ENCODE data around the gene MLXIP.

MLXIP gene

DNA sequence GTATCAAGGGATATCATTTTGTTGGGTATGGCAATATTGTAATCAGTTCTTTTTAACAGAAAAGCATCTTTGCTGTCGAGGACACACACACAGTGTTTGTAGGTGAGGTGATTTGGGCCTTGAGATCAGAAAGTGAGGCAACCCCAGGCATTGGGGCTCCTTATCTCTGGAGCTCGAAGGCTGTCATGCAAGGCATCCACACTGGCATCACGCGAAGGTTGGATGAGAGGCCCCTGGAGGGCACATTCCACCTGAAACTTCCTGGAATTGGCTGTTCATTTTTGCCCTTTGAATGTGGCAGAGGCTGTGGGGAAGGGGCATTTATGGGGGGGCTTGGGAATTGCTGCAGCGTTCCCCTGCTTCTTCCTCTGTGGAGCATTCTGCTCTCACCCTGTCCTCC is 49.9 kb downstream of the MLXIP start:
- DNase-seq, result no peak

DNA sequence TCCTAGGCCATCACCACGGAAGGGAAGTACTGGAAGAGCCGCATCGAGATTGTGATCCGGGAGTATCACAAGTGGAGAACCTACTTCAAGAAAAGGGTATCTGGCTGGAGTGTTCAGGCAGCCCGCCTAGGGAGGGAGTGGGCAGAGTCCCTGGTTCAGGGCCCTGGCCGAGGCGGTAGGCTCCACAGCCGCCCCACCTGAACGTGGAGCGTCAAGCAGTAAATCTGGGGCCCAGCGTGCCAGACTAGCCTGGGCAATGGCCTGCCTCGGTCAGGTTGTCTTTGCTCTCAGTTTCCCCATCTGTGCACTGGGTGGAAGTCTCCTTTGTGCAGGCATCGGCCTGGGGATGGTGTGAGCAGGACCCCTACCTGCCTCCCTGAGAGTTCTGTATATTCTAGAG is 50.6 kb downstream of the MLXIP start:
- no peak for DNase-seq

DNA sequence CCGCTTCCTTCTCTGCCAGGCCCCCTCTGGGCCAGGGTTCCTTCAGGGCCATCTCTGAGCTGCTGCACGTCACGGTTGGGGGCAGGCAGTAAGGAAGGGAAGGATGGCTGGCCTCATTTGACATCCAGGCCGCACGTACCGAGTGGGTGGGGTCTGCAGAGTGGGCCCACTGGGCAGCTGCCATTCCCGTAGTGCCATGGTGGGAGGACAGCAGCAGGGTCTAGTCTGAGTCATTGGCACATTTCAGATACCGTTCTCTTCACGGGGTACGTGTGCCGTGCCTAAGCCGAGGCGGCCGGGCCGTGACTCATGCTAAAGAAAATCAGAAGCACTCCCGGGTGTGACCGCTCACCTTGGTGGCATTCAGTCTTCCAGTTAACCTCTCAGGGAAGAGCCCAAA is 51.6 kb downstream of the MLXIP start:
- no peak for DNase-seq

DNA sequence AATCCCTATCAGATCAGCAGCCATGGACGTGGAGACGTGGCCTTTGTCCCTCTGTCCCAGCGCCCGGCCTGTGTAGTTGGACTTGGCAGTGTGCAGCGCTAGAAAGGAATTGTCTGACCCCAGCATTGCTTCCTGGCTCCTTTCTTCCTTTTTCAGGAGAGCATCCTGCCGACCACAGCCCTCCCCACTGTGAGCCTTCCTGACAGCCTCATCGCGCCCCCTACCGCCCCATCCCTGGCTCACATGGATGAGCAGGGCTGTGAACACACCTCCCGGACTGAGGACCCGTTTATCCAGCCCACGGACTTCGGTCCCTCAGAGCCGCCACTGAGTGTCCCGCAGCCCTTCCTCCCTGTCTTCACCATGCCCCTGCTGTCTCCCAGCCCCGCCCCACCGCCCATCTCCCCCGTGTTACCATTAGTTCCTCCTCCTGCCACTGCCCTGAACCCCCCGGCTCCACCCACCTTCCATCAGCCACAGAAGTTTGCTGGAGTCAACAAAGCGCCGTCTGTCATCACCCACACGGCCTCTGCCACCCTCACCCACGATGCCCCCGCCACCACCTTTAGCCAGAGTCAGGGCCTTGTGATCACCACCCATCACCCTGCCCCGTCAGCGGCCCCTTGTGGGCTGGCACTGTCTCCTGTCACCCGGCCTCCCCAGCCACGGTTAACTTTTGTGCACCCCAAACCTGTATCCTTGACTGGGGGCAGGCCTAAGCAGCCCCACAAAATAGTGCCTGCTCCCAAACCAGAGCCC is 54.8 kb downstream of the MLXIP start:
- no peak for DNase-seq

DNA sequence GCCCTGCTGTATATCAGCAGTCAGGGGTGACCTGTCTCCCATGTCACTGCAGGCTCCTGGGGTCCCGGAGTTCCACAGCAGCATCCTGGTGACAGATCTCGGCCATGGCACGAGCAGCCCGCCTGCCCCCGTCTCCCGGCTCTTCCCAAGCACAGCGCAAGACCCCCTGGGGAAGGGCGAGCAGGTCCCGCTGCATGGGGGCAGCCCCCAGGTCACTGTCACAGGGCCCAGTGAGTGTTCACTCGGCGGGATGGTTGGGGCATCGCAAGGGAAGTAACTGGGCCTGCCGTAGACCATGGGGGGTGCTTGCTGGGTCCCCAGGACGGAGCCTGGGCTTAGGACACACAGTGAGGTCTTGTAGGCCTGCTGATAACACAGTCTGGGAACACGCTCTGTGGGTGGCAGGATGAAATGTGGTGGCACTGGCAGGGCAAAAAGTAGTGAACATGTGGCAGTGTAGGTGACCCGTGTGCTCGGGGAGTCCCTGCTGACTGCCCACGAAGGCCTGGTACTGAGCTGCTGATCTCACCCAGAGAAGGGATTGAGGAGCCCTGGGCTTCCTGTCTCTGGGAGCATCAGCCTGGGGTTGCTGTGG is 57.0 kb downstream of the MLXIP start:
- DNase-seq, result no peak

GRCh38 chr12:122137229-122137628 is 58.7 kb downstream of the MLXIP start:
- DNase-seq, result no peak

DNA sequence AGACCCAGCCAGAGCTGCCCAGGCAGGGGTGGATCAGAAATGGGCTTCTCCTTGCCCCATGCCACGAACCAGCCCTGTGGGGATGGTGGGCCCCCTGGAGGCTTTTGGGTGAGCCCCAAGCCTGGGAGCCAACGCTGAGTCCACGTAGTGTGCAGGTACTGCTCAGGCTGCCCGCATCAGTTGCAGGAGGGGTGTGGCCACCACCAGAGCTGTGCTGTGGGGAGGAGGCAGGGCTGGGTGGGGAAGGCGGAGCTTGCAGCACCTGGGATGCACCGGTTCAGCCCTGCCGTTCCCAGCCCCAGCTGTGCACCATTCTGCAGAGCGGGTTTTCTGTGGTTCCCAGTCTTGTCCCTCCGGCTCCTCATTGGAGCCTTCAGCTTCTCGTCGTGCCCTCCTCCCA is 59.1 kb downstream of the MLXIP start:
- no peak for DNase-seq

DNA sequence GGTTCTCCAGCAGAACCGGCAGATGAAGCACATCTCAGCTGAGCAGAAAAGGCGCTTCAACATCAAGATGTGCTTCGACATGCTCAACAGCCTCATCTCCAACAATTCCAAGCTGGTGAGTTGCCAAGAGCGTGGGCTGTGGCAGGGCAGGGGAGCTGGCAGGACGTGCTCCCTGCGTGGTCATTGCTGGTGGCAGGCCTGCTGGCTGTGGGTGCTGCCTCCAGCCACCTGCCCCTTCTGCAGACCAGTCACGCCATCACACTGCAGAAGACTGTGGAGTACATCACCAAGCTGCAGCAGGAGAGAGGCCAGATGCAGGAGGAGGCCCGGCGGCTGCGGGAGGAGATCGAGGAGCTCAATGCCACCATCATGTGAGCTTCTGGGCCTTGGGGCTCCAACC is 59.6 kb downstream of the MLXIP start:
- no peak for DNase-seq

DNA sequence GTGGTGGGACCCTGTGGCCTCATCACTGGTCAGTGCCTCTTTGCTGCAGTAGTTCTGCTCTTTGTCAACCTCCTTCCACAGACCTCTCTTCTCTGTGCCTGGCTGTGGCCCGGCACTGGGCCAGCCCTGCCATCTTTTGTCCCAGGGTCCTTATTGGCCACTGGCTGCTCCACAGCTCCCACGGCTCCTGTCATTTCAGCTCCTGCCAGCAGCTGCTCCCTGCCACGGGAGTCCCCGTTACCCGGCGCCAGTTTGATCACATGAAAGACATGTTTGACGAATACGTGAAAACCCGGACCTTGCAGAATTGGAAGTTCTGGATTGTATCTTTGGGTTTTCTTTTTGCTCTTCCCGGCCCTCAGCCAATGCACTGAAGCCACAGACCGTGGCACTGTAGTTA is 60.1 kb downstream of the MLXIP start:
- DNase-seq, result no peak

- no peak for DNase-seq
These were observed 60.7 kb downstream of the MLXIP start for GRCh38 chr12:122139266-122139665.

DNA sequence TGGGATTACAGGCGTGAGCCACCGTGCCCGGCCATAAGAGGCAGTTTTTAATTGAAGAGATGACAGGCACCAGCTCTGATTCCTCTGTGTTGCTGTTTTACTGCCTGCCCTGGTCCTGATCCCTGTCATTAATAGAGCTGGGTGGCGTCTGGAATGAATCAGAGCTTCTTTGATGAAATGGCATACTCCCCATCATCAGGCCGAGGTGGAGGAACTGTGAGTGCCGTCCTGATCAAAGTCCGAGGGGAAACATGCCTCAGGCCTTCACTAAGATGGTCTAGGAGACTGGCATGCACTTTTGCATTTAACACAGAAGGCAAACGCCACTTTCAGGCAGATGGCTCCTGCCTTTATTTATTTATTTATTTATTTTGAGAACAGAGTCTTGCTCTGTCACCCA is 61.4 kb downstream of the MLXIP start:
- DNase-seq, result no peak

- DNase-seq, result no peak
These were observed 62.1 kb downstream of the MLXIP start for GRCh38 chr12:122140467-122141257.

DNA sequence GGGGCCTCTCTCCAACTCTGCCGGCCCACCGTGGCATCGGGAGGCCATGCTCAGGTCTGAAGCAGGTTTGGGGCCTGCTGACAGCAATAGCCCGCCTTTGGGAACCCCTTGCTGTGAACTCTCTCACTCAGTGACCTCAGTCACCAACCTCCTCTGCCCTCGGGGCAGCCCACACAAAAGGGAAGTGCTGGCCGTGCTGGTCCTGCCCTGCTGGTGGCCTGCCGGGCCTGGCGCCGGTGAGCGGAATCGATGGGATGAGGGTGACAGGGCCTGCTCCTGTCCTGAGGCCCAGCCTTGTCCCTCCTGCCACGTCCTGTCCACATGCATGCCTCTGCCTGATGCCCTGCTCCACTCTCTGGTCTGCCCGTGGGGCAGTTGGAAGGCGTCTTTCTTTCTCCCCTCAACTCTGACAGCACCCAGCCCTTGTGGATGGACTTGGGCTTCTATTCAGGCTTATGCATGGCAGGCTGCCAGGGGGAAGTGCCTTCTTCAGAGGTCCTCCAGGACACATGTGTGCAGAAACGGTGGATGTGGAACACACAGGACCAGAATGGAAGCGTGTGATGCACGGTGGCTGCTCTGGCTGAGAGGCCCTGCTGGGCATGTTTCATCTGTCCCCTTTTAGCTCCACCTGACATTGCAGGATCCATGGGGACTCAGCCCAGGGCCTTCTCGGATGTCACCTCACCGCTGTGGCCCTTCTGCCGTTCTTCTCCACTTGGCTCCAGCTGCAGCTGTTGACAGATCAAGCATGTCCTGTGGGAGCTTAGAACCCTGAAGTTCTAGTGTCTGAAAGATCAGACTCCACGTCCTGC is 63.6 kb downstream of the MLXIP start:
- DNase-seq, result no peak

DNA sequence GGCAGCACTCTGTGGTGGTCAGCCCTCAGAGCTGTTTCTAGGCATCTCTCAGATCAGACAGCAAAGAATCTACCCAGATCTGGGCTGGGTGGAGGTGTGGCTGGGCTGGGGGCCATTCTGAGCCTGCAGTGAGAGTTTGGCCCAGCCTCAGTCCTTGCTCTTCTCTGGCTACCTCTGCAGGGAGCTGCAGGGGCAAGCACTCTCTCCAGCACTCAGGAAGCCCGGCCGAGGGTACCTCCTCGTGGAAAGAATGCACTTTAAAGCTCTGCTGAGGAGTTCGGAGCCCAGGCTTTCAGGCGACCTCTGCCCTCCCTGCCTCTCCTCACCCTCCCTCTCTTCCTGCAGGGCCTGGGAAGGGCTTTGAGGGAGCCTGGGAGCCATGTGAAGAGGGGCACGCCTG is 64.3 kb downstream of the MLXIP start:
- DNase-seq, result no peak

DNA sequence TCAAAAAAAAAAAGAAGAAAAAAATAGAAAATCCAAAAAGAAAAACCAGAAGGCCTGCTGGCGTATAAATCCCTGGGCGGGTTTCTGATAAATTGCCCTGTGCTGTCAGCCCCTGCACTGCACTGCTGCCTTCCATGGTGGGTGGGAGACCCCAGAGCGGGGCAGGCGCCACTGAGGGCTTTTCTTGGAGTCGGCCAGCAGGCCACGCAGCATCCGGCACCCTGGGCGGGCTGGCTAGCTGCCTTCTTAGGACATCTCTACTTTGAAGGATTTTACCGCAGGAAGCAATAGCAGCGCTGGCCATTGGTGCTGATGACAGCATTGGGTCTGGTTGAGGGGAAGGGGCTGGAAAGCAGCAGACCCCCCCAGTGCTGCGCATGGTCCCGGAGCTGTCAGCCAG is 66.3 kb downstream of the MLXIP start:
- no peak for DNase-seq

DNA sequence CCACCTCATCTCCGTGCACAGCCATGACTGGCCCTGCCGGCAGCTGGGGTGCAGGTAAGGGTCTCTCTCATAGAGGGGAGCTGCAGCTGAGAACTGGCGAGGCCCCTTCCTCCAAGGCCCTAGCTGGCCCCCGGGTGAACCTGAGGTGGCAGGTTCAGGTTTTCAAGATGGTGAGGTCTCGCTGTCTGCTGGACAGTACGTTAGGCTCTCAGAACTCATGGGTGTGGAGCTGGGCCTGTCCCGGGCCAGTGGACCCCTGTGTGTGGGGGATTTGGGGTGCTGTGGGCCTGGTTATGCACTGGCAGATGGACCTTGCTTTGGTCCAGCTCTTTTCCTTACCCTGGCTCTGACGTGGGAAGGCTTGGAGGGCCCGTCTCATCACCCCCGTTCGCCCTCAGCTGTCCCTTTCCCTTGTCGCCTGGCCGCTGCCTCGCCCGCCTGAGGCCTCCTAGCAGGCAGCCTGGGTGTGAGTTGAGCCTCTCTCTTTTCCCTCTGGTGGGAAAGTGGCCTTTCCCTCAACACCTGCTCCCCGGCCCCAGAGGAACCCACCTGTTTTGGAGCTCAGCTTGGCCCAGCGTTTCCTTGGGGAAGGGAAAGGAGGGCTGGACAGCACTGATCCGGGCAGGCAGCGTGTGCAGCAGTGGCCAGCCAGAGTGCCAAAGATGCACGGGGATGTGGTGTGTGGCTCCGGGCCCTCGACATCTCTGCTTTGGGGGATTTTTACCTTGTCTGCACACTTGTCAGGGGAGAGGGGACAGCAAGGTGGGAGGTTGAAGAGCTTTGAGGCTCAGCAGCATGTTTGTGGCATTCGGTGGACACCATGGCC is 67.2 kb downstream of the MLXIP start:
- no peak for DNase-seq

- DNase-seq, result no peak
These were observed 69.1 kb downstream of the MLXIP start for GRCh38 chr12:122147514-122148290.

DNA sequence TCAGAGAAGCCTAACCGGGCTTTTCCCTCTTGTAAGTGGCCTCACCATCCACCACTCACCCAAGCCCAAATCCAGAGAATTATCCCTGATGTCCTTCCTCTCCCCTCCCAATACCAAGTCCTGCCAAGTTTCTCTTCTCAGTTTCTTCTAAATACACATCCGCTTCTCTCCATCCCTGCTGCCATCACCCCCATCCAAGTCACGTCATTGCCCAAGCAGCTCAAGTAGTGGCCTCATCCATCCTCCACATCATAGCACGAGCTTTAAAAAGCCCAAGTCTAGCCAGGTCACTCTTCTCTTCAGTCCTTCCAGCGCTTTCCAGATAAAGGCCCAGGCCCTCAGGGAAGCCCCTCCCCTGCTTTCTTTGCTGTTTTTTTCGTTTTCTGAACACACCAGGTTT is 70.1 kb downstream of the MLXIP start:
- DNase-seq, result no peak

- no peak for DNase-seq
These were observed 71.6 kb downstream of the MLXIP start for GRCh38 chr12:122150127-122150681.

GRCh38 chr12:122152754-122153153 is 74.2 kb downstream of the MLXIP start:
- no peak for DNase-seq

DNA sequence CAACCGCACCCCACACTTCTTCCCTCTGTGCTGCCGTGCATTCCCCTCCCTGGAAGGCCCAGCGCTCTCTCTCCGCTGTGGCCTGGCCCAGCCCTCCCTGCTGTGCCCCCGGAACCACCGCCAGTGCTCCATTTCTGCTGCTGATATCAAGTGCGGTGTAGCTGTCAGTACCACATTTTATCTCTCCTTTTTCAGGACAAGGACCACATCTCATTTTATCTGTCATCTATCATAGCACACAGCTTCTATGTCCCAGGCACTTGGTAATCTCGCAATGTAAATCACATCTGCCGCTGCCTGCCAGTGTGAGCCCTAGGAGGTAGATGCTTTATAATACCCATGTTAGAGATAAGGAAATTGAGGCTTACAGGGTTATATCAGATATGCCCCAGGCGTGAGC is 77.1 kb downstream of the MLXIP start:
- no peak for DNase-seq
